WTC11 (cell line): Measurements from ENCODE around the gene ERAS. TPM values are rescaled to one million over a fixed set of nuclear protein-coding genes. Genes with fewer than 3 reads are reported as not detected.

Experiments used
- ATAC-seq: fragments of 200-7000 bp; cut with Tn5 transposase; 2 replicates; pipeline ENCODE4 v1.10.0; 2021; ENCODE audit warnings: mild to moderate bottlenecking, moderate library complexity
- CTCF ChIA-PET: fragments of 300-600 bp; sonication (Branson Sonifier 250); formaldehyde crosslinking; loops from one replicate; lab custom pipeline; 2021; ENCODE audit warnings: antibody characterized with exemption; lab: Charles Lee
- POLR2A ChIA-PET: fragments of 350-600 bp; sonication (Branson Sonifier 250); formaldehyde crosslinking; loops from one replicate; lab custom pipeline; 2021; ENCODE audit warnings: antibody characterized with exemption; lab: Charles Lee
- DNase-seq: peaks from one replicate; pipeline ENCODE4 v3.0.0; 2021; ENCODE audit warnings: low spot score
- H3K27ac Mint-ChIP-seq: 2 replicates; pipeline ENCODE4 v1.8.0; 2021; ENCODE audit warnings: mixed read lengths
- H3K27me3 Mint-ChIP-seq: 2 replicates; pipeline ENCODE4 v1.8.0; 2021; ENCODE audit warnings: low read depth, mild to moderate bottlenecking, moderate library complexity, mixed read lengths
- H3K36me3 Mint-ChIP-seq: 2 replicates; pipeline ENCODE4 v1.8.0; 2021; ENCODE audit warnings: mixed read lengths
- H3K4me1 Mint-ChIP-seq: 2 replicates; pipeline ENCODE4 v1.8.0; 2022; ENCODE audit warnings: mixed read lengths
- H3K4me3 Mint-ChIP-seq: 2 replicates; pipeline ENCODE4 v1.8.0; 2021; ENCODE audit warnings: mild to moderate bottlenecking, moderate library complexity, mixed read lengths
- H3K9me3 Mint-ChIP-seq: 2 replicates; pipeline ENCODE4 v1.8.0; 2021; ENCODE audit warnings: mixed read lengths
- FOXJ3 ChIP-seq: sonication (generic); formaldehyde crosslinking; IDR thresholded peaks from 2 replicates; pipeline ENCODE4 v1.9.0; 2021; ENCODE audit warnings: missing genetic modification reagents, mild to moderate bottlenecking, borderline replicate concordance
- KAT7 ChIP-seq: sonication (generic); formaldehyde crosslinking; IDR thresholded peaks from 2 replicates; pipeline ENCODE4 v1.8.1; 2023; ENCODE audit warnings: missing genetic modification reagents, mild to moderate bottlenecking, borderline replicate concordance
- MXD4 ChIP-seq: fragments of 250-450 bp; sonication (Bioruptor Pico); IDR thresholded peaks from 2 replicates; pipeline ENCODE4 v1.8.0; 2021; ENCODE audit warnings: mild to moderate bottlenecking, moderate library complexity, borderline replicate concordance
- PRRX2 ChIP-seq: fragments of 250-450 bp; sonication (Bioruptor Pico); IDR thresholded peaks from 2 replicates; pipeline ENCODE4 v1.8.0; 2021; ENCODE audit warnings: mild to moderate bottlenecking
- TEAD4 ChIP-seq: sonication (generic); formaldehyde crosslinking; IDR thresholded peaks from 2 replicates; pipeline ENCODE4 v1.8.0; 2022; ENCODE audit warnings: mild to moderate bottlenecking, missing genetic modification reagents
- TP53 ChIP-seq: sonication (generic); formaldehyde crosslinking; IDR thresholded peaks from 2 replicates; pipeline ENCODE4 v1.8.1; 2023; ENCODE audit warnings: mild to moderate bottlenecking, missing genetic modification reagents
- ZBTB21 ChIP-seq: sonication (generic); formaldehyde crosslinking; IDR thresholded peaks from 2 replicates; pipeline ENCODE4 v1.8.1; 2023; ENCODE audit warnings: mild to moderate bottlenecking, missing genetic modification reagents, borderline replicate concordance
- ZNF232 ChIP-seq: sonication (generic); formaldehyde crosslinking; IDR thresholded peaks from 2 replicates; pipeline ENCODE4 v1.8.0; 2022; ENCODE audit warnings: mild to moderate bottlenecking, missing genetic modification reagents
- total RNA-seq: library from RNA; stranded (reverse); gene quantifications from 3 replicates; pipeline ENCODE4 v1.2.3, GENCODE V29; 2021
- TF ChIP-seq, protein P1 (sequence below): sonication (generic); formaldehyde crosslinking; IDR thresholded peaks from 2 replicates; pipeline ENCODE4 v1.8.1; 2022; ENCODE audit warnings: mild to moderate bottlenecking, moderate library complexity, missing genetic modification reagents
- TF ChIP-seq, protein P2 (sequence below): sonication (generic); formaldehyde crosslinking; IDR thresholded peaks from 2 replicates; pipeline ENCODE4 v1.8.1; 2023; ENCODE audit warnings: mild to moderate bottlenecking, moderate library complexity, missing genetic modification reagents
- TF ChIP-seq, protein P3 (sequence below): sonication (generic); formaldehyde crosslinking; IDR thresholded peaks from 2 replicates; pipeline ENCODE4 v1.8.0; 2023; ENCODE audit warnings: missing genetic modification reagents
- TF ChIP-seq, protein P4 (sequence below): fragments of 250-450 bp; sonication (Bioruptor Pico); IDR thresholded peaks from 2 replicates; pipeline ENCODE4 v1.9.0; 2021; ENCODE audit warnings: mild to moderate bottlenecking, borderline replicate concordance
- TF ChIP-seq, protein P5 (sequence below): sonication (generic); formaldehyde crosslinking; IDR thresholded peaks from 2 replicates; pipeline ENCODE4 v1.8.1; 2022; ENCODE audit warnings: missing genetic modification reagents, borderline replicate concordance
- TF ChIP-seq, protein P6 (sequence below): sonication (generic); formaldehyde crosslinking; IDR thresholded peaks from 2 replicates; pipeline ENCODE4 v1.8.0; 2023; ENCODE audit warnings: mild to moderate bottlenecking, missing genetic modification reagents
- TF ChIP-seq, protein P7 (sequence below): sonication (generic); formaldehyde crosslinking; IDR thresholded peaks from 2 replicates; pipeline ENCODE4 v1.8.1; 2023; ENCODE audit warnings: mild to moderate bottlenecking, missing genetic modification reagents, moderate library complexity
- TF ChIP-seq, protein P8 (sequence below): sonication (generic); formaldehyde crosslinking; conservative IDR thresholded peaks from 2 replicates; pipeline ENCODE4 v1.8.1; 2023; ENCODE audit warnings: mild to moderate bottlenecking, low read depth, missing genetic modification reagents, moderate library complexity
- TF ChIP-seq, protein P9 (sequence below): sonication (generic); formaldehyde crosslinking; IDR thresholded peaks from 2 replicates; pipeline ENCODE4 v1.8.0; 2022; ENCODE audit warnings: mild to moderate bottlenecking, missing genetic modification reagents

Gene ERAS
- total RNA-seq, 1 experiment from 2014 or later: not detected

DNA sequence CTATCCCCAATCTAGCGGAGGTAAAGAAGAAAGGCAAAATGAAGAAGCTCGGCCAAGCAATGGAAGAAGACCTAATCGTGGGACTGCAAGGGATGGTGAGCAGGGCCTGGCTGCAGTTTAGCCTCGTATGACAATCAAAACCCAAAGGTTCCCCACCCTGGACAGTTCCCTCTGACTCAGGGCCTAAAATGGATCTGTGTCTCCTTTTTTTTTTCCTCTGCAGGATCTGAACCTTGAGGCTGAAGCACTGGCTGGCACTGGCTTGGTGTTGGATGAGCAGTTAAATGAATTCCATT is 23.5 kb upstream of the ERAS start:
- ChIA-PET POLR2A (no interaction called here), CTCF (no interaction called here)
- peaks cover under 1% of the 10 kb centered on the region; the same call in 1 of the 2 replicates for H3K27me3 Mint-ChIP-seq
- peak overlapping the region; percentile 100 for H3K27ac Mint-ChIP-seq
- no peaks in the 10 kb centered on the region for H3K9me3 Mint-ChIP-seq
- TF ChIP-seq MXD4 (CRISPR knock-in tag): no peak
- TF ChIP-seq, protein P1, sequence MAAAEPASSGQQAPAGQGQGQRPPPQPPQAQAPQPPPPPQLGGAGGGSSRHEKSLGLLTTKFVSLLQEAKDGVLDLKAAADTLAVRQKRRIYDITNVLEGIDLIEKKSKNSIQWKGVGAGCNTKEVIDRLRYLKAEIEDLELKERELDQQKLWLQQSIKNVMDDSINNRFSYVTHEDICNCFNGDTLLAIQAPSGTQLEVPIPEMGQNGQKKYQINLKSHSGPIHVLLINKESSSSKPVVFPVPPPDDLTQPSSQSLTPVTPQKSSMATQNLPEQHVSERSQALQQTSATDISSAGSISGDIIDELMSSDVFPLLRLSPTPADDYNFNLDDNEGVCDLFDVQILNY (CRISPR knock-in tag): no peak
- TF ChIP-seq, protein P2, sequence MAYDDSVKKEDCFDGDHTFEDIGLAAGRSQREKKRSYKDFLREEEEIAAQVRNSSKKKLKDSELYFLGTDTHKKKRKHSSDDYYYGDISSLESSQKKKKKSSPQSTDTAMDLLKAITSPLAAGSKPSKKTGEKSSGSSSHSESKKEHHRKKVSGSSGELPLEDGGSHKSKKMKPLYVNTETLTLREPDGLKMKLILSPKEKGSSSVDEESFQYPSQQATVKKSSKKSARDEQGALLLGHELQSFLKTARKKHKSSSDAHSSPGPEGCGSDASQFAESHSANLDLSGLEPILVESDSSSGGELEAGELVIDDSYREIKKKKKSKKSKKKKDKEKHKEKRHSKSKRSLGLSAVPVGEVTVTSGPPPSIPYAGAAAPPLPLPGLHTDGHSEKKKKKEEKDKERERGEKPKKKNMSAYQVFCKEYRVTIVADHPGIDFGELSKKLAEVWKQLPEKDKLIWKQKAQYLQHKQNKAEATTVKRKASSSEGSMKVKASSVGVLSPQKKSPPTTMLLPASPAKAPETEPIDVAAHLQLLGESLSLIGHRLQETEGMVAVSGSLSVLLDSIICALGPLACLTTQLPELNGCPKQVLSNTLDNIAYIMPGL (CRISPR knock-in tag): no peak
- no peak for TF ChIP-seq ZBTB21
- TF ChIP-seq, protein P3, sequence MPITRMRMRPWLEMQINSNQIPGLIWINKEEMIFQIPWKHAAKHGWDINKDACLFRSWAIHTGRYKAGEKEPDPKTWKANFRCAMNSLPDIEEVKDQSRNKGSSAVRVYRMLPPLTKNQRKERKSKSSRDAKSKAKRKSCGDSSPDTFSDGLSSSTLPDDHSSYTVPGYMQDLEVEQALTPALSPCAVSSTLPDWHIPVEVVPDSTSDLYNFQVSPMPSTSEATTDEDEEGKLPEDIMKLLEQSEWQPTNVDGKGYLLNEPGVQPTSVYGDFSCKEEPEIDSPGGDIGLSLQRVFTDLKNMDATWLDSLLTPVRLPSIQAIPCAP (CRISPR knock-in tag): no peak
- no peak for TF ChIP-seq KAT7 (CRISPR knock-in tag)
- TF ChIP-seq FOXJ3: no peak
- TF ChIP-seq, protein P4, sequence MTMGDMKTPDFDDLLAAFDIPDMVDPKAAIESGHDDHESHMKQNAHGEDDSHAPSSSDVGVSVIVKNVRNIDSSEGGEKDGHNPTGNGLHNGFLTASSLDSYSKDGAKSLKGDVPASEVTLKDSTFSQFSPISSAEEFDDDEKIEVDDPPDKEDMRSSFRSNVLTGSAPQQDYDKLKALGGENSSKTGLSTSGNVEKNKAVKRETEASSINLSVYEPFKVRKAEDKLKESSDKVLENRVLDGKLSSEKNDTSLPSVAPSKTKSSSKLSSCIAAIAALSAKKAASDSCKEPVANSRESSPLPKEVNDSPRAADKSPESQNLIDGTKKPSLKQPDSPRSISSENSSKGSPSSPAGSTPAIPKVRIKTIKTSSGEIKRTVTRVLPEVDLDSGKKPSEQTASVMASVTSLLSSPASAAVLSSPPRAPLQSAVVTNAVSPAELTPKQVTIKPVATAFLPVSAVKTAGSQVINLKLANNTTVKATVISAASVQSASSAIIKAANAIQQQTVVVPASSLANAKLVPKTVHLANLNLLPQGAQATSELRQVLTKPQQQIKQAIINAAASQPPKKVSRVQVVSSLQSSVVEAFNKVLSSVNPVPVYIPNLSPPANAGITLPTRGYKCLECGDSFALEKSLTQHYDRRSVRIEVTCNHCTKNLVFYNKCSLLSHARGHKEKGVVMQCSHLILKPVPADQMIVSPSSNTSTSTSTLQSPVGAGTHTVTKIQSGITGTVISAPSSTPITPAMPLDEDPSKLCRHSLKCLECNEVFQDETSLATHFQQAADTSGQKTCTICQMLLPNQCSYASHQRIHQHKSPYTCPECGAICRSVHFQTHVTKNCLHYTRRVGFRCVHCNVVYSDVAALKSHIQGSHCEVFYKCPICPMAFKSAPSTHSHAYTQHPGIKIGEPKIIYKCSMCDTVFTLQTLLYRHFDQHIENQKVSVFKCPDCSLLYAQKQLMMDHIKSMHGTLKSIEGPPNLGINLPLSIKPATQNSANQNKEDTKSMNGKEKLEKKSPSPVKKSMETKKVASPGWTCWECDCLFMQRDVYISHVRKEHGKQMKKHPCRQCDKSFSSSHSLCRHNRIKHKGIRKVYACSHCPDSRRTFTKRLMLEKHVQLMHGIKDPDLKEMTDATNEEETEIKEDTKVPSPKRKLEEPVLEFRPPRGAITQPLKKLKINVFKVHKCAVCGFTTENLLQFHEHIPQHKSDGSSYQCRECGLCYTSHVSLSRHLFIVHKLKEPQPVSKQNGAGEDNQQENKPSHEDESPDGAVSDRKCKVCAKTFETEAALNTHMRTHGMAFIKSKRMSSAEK (CRISPR knock-in tag): no peak
- no peak for TF ChIP-seq PRRX2 (CRISPR knock-in tag)
- TF ChIP-seq, protein P5, sequence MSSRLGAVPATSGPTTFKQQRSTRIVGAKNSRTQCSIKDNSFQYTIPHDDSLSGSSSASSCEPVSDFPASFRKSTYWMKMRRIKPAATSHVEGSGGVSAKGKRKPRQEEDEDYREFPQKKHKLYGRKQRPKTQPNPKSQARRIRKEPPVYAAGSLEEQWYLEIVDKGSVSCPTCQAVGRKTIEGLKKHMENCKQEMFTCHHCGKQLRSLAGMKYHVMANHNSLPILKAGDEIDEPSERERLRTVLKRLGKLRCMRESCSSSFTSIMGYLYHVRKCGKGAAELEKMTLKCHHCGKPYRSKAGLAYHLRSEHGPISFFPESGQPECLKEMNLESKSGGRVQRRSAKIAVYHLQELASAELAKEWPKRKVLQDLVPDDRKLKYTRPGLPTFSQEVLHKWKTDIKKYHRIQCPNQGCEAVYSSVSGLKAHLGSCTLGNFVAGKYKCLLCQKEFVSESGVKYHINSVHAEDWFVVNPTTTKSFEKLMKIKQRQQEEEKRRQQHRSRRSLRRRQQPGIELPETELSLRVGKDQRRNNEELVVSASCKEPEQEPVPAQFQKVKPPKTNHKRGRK (CRISPR knock-in tag): no peak
- TF ChIP-seq, protein P6, sequence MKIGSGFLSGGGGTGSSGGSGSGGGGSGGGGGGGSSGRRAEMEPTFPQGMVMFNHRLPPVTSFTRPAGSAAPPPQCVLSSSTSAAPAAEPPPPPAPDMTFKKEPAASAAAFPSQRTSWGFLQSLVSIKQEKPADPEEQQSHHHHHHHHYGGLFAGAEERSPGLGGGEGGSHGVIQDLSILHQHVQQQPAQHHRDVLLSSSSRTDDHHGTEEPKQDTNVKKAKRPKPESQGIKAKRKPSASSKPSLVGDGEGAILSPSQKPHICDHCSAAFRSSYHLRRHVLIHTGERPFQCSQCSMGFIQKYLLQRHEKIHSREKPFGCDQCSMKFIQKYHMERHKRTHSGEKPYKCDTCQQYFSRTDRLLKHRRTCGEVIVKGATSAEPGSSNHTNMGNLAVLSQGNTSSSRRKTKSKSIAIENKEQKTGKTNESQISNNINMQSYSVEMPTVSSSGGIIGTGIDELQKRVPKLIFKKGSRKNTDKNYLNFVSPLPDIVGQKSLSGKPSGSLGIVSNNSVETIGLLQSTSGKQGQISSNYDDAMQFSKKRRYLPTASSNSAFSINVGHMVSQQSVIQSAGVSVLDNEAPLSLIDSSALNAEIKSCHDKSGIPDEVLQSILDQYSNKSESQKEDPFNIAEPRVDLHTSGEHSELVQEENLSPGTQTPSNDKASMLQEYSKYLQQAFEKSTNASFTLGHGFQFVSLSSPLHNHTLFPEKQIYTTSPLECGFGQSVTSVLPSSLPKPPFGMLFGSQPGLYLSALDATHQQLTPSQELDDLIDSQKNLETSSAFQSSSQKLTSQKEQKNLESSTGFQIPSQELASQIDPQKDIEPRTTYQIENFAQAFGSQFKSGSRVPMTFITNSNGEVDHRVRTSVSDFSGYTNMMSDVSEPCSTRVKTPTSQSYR (CRISPR knock-in tag): no peak
- ATAC-seq (no peak), DNase-seq (no peak)
- peak overlapping the region; percentile 92 for H3K4me3 Mint-ChIP-seq
- peaks cover 13% of the 10 kb centered on the region for H3K36me3 Mint-ChIP-seq
- H3K4me1 Mint-ChIP-seq: peaks cover 6% of the 10 kb centered on the region

DNA sequence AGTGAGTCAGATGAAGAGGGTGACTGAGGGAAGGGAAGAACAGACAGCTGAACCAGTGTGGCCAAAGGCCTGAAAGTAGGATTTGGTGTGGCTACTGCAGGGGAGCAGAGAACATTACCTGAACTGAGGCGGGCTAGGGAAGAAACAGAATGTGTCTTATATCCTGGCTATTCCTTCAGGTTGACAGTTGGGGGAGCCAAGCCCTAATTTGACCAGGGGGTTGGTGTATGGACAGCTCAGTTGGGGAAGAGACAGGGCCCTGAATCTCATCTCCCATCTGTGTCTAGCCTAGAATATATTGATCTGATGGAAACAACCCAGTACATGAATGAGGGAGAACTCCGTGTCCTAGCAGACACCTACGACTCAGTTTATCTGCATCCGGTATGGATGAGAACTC is 20.2 kb upstream of the ERAS start:
- Mint-ChIP-seq H3K27me3 (no peaks in the 10 kb centered on the region), H3K9me3 (no peaks in the 10 kb centered on the region), H3K4me1 (peaks cover 2% of the 10 kb centered on the region; the same call in 1 of the 2 replicates), H3K27ac (peak overlapping the region; percentile 47), H3K36me3 (peaks cover 13% of the 10 kb centered on the region), H3K4me3 (no peak overlapping the region)
- DNase-seq (no peak), ATAC-seq (no peak)
- ChIA-PET POLR2A (no interaction called here), CTCF (no interaction called here)
- TF ChIP-seq TP53 (no peak), TEAD4 (CRISPR knock-in tag) (no peak), ZNF232 (CRISPR knock-in tag) (no peak)
- TF ChIP-seq, protein P7, sequence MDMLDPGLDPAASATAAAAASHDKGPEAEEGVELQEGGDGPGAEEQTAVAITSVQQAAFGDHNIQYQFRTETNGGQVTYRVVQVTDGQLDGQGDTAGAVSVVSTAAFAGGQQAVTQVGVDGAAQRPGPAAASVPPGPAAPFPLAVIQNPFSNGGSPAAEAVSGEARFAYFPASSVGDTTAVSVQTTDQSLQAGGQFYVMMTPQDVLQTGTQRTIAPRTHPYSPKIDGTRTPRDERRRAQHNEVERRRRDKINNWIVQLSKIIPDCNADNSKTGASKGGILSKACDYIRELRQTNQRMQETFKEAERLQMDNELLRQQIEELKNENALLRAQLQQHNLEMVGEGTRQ: no peak
- TF ChIP-seq, protein P8, sequence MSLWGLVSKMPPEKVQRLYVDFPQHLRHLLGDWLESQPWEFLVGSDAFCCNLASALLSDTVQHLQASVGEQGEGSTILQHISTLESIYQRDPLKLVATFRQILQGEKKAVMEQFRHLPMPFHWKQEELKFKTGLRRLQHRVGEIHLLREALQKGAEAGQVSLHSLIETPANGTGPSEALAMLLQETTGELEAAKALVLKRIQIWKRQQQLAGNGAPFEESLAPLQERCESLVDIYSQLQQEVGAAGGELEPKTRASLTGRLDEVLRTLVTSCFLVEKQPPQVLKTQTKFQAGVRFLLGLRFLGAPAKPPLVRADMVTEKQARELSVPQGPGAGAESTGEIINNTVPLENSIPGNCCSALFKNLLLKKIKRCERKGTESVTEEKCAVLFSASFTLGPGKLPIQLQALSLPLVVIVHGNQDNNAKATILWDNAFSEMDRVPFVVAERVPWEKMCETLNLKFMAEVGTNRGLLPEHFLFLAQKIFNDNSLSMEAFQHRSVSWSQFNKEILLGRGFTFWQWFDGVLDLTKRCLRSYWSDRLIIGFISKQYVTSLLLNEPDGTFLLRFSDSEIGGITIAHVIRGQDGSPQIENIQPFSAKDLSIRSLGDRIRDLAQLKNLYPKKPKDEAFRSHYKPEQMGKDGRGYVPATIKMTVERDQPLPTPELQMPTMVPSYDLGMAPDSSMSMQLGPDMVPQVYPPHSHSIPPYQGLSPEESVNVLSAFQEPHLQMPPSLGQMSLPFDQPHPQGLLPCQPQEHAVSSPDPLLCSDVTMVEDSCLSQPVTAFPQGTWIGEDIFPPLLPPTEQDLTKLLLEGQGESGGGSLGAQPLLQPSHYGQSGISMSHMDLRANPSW: no peak
- TF ChIP-seq, protein P9, sequence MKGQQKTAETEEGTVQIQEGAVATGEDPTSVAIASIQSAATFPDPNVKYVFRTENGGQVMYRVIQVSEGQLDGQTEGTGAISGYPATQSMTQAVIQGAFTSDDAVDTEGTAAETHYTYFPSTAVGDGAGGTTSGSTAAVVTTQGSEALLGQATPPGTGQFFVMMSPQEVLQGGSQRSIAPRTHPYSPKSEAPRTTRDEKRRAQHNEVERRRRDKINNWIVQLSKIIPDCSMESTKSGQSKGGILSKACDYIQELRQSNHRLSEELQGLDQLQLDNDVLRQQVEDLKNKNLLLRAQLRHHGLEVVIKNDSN (CRISPR knock-in tag): no peak
